HPDE6-E6E7 (cell line): Measurements from ENCODE around the gene IDI2.
A peak's percentile ranks its signal among the peaks of the same experiment; 100 is the strongest.
"Not testable (repeated sequence)": the region's sequence is repeated elsewhere in the genome, so short reads cannot be mapped to it uniquely, and the experiment has no call there.

ENCODE experiments used
- DNase-seq: peaks from one replicate; pipeline ENCODE4 v3.0.0; 2011; ENCODE audit warnings: missing footprints; ENCODE audit errors: extremely low spot score

The IDI2 gene

GRCh38 chr10:1047937-1048336 is 22.3 kb upstream of the IDI2 start:
- no peak for DNase-seq

- DNase-seq, result no peak
Measured at GRCh38 chr10:1045415-1045814, 19.8 kb upstream of the IDI2 start.

- DNase-seq, result no peak
Measured at GRCh38 chr10:1044964-1045363, 19.3 kb upstream of the IDI2 start.

GRCh38 chr10:1044146-1044545 is 18.5 kb upstream of the IDI2 start:
- no peak for DNase-seq

- DNase-seq, result no peak
Measured at GRCh38 chr10:1043532-1043995, 17.9 kb upstream of the IDI2 start.

- DNase-seq, result no peak
Measured at GRCh38 chr10:1041514-1041913, 15.9 kb upstream of the IDI2 start.

GRCh38 chr10:1040133-1040532 is 14.5 kb upstream of the IDI2 start:
- DNase-seq, result no peak

GRCh38 chr10:1038769-1039168 is 13.1 kb upstream of the IDI2 start:
- DNase-seq, result not testable (repeated sequence)

- DNase-seq, result no peak
Measured at GRCh38 chr10:1037098-1037497, 11.4 kb upstream of the IDI2 start.

- DNase-seq, result peak; percentile 69
Measured at GRCh38 chr10:1036341-1036791, 10.7 kb upstream of the IDI2 start.

- no peak for DNase-seq
Measured at GRCh38 chr10:1035201-1035600, 9.5 kb upstream of the IDI2 start.

GRCh38 chr10:1034758-1035157 is 9.1 kb upstream of the IDI2 start:
- DNase-seq, result no peak

- no peak for DNase-seq
Measured at GRCh38 chr10:1033601-1034000, 7.9 kb upstream of the IDI2 start.

GRCh38 chr10:1029838-1030237 is 4.2 kb upstream of the IDI2 start:
- no peak for DNase-seq

- no peak for DNase-seq
Measured at GRCh38 chr10:1026578-1026977, 919 bp upstream of the IDI2 start.

- no peak for DNase-seq
Measured at GRCh38 chr10:1024103-1024502, 1.6 kb downstream of the IDI2 start.

- no peak for DNase-seq
Measured at GRCh38 chr10:1022413-1022812, 3.2 kb downstream of the IDI2 start.

GRCh38 chr10:1020958-1021357 is 4.7 kb downstream of the IDI2 start:
- DNase-seq, result no peak

- DNase-seq, result no peak
Measured at GRCh38 chr10:1020460-1020859, 5.2 kb downstream of the IDI2 start.

GRCh38 chr10:1019362-1019761 is 6.3 kb downstream of the IDI2 start:
- no peak for DNase-seq

- no peak for DNase-seq
Measured at GRCh38 chr10:1015688-1016087, 10.0 kb downstream of the IDI2 start.

GRCh38 chr10:1011696-1012095 is 14.0 kb downstream of the IDI2 start:
- DNase-seq, result no peak

GRCh38 chr10:1010703-1011102 is 15.0 kb downstream of the IDI2 start:
- no peak for DNase-seq

- DNase-seq, result not testable (repeated sequence)
Measured at GRCh38 chr10:1009947-1010346, 15.7 kb downstream of the IDI2 start.

GRCh38 chr10:1009071-1009494 is 16.6 kb downstream of the IDI2 start:
- DNase-seq, result no peak
